Ishikawa (cell line): ENCODE data around the gene CAMK1D.

Source experiments
- CEBPB ChIP-seq: IDR thresholded peaks from 2 replicates; pipeline ENCODE4 v1.6.1; 2012
- EGR1 ChIP-seq: IDR thresholded peaks from 2 replicates; pipeline ENCODE4 v1.6.1; 2012
- EP300 ChIP-seq: IDR thresholded peaks from 2 replicates; pipeline ENCODE4 v1.6.1; 2012; ENCODE audit warnings: borderline replicate concordance
- NFIC ChIP-seq: IDR thresholded peaks from 2 replicates; pipeline ENCODE4 v1.6.1; 2012
- RAD21 ChIP-seq: IDR thresholded peaks from 2 replicates; pipeline ENCODE4 v1.6.1; 2012; ENCODE audit warnings: low read depth
- REST ChIP-seq: IDR thresholded peaks from 2 replicates; pipeline ENCODE4 v1.6.1; 2012; ENCODE audit warnings: low read depth, mild to moderate bottlenecking
- TAF1 ChIP-seq: IDR thresholded peaks from 2 replicates; pipeline ENCODE4 v1.6.1; 2012; ENCODE audit warnings: low read depth, mild to moderate bottlenecking
- YY1 ChIP-seq: IDR thresholded peaks from 2 replicates; pipeline ENCODE4 v1.6.1; 2012; ENCODE audit warnings: low read depth
- ZBTB7A ChIP-seq: IDR thresholded peaks from 2 replicates; pipeline ENCODE4 v1.6.1; 2012; ENCODE audit warnings: low read depth
- TF ChIP-seq, protein P1 (sequence below): IDR thresholded peaks from 2 replicates; pipeline ENCODE4 v1.6.1; 2012

- no peak for TF ChIP-seq ZBTB7A
- no peak for TF ChIP-seq RAD21
- no peak for TF ChIP-seq TAF1
- TF ChIP-seq, protein P1, sequence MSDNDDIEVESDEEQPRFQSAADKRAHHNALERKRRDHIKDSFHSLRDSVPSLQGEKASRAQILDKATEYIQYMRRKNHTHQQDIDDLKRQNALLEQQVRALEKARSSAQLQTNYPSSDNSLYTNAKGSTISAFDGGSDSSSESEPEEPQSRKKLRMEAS, result no peak
- no peak for TF ChIP-seq YY1
- TF ChIP-seq REST, result no peak
- TF ChIP-seq EP300, result no peak
- no peak for TF ChIP-seq EGR1
- TF ChIP-seq CEBPB, result no peak
- TF ChIP-seq NFIC, result no peak
Observed at GRCh38 chr10:12566161-12567115, 217.1 kb downstream of the CAMK1D start.
